ENCODE data around the gene DEXI. TPM values are rescaled to one million over a fixed set of nuclear protein-coding genes. Genes with fewer than 3 reads are reported as not detected.

Gene DEXI
- total and polyA plus RNA-seq, 12 donors: 52.6 to 303 (median 97.1) TPM

- Histone ChIP-seq H3K9me3 (replicated peaks in 1 of 3) (no peaks in the 10 kb centered on the region), H3K4me1 (replicated peaks in 1 of 2) (no peaks in the 10 kb centered on the region), H3K4me3 (no peak overlapping the region), H3K27me3 (no peaks in the 10 kb centered on the region), H3K36me3 (replicated peaks in 1 of 2) (peaks cover 0 to 2% of the 10 kb centered on the region in 2 donors), H3K27ac (no peak overlapping the region)
- WGBS, 4 donors: 86 to 93% (median 91%) methylated on average over 21 of the region's 21 CpGs; no CpG with 5 or more reads in 1 of the 4 donors
- TF ChIP-seq CTCF (IDR thresholded peaks at IDR 0.05): no peak
- intact Hi-C loops (cut with DNase I): no loop called here
- DNase-seq: no peak
Observed at GRCh38 chr16:10907757-10908045, 34.6 kb downstream of the DEXI start.

- intact Hi-C loops (cut with DNase I): no loop called here
- no peak for DNase-seq
- Histone ChIP-seq H3K9me3 (replicated peaks in 1 of 3) (no peaks in the 10 kb centered on the region), H3K27me3 (no peaks in the 10 kb centered on the region), H3K4me1 (replicated peaks in 1 of 2) (no peaks in the 10 kb centered on the region), H3K36me3 (replicated peaks in 1 of 2) (peaks cover 0 to 4% of the 10 kb centered on the region in 2 donors), H3K27ac (no peak overlapping the region), H3K4me3 (no peak overlapping the region)
- TF ChIP-seq CTCF (IDR thresholded peaks at IDR 0.05) (no peak), POLR2A (IDR thresholded peaks at IDR 0.05) (no peak)
- 86 to 88% (median 87%) methylated on average over 15 to 46 of the region's 46 CpGs for WGBS, 4 donors
Observed at GRCh38 chr16:10906914-10907756, 35.1 kb downstream of the DEXI start.

GRCh38 chr16:10906482-10906881 lies 35.8 kb downstream of the DEXI start:
- intact Hi-C loops (cut with DNase I): no loop called here
- H3K36me3 ChIP-seq (replicated peaks in 1 of 2): peaks cover 0 to 4% of the 10 kb centered on the region in 2 donors
- no peaks in the 10 kb centered on the region for H3K4me1 ChIP-seq (replicated peaks in 1 of 2)
- H3K4me3 ChIP-seq: no peak overlapping the region
- H3K27me3 ChIP-seq: no peaks in the 10 kb centered on the region
- DNase-seq: no peak
- no peak overlapping the region for H3K27ac ChIP-seq
- H3K9me3 ChIP-seq (replicated peaks in 1 of 3): no peaks in the 10 kb centered on the region
- TF ChIP-seq CTCF (IDR thresholded peaks at IDR 0.05) (no peak), POLR2A (IDR thresholded peaks at IDR 0.05) (no peak)
- WGBS, 4 donors: 93% methylated on average over 8 to 19 of the region's 19 CpGs

- TF ChIP-seq POLR2A (IDR thresholded peaks at IDR 0.05) (no peak), CTCF (IDR thresholded peaks at IDR 0.05) (no peak)
- no peaks in the 10 kb centered on the region for H3K27me3 ChIP-seq
- no peak overlapping the region for H3K27ac ChIP-seq
- H3K4me1 ChIP-seq (replicated peaks in 1 of 2): no peaks in the 10 kb centered on the region
- no peak overlapping the region for H3K4me3 ChIP-seq
- H3K36me3 ChIP-seq (replicated peaks in 1 of 2): peaks cover 0 to 4% of the 10 kb centered on the region in 2 donors
- no peaks in the 10 kb centered on the region for H3K9me3 ChIP-seq (replicated peaks in 1 of 3)
- intact Hi-C loops (cut with DNase I): no loop called here
- no peak for DNase-seq
- 60 to 100% (median 98%) methylated on average over 1 of the region's 1 CpG for WGBS, 4 donors
Observed at GRCh38 chr16:10902999-10903398, 39.3 kb downstream of the DEXI start.

Data from adrenal gland (tissue), 12 donors.